ENCODE measurements around the gene TRAFD1.

DNA sequence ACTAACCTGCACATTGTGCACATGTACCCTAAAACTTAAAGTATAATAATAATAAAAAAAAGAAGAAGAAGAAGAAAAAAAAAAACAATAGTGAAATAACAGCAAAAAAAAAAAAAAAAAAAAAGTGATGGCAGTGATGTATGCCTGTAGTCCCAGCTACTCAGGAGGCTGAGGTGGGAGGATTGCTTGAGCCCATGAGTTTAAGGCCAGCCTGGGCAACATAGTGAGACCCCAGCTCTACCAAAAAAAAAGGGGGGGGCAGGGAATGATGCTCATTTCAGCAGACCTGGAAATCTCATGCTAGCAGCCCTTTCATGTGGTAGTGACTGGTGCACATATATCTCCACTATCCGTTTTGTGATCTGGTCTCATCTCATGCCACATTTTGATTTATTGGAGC, 20.8 kb downstream of the TRAFD1 start:
- TF ChIP-seq CTCF (IDR thresholded peaks at IDR 0.05) (no peak), ZFX (IDR thresholded peaks at IDR 0.05; ENCODE audit: borderline replicate concordance) (no peak)
